Astrocyte of the spinal cord (primary cell): ENCODE data around the gene HTR7.

Source experiments
- DNase-seq: peaks from one replicate; pipeline ENCODE4 v3.0.0; 2011; ENCODE audit warnings: low read depth, low spot score
- H3K4me3 ChIP-seq: 2 replicates; pipeline ENCODE4 v1.5.1; 2011; ENCODE audit warnings: low read depth, mild to moderate bottlenecking, low read length, moderate library complexity
- in situ Hi-C: cut with HindIII; loops from 2 replicates; pipeline ENCODE4 v1.10.0; 2017; ENCODE audit warnings: low sequenced_read_pairs
- TF ChIP-seq, protein P1 (sequence below): IDR thresholded peaks from 2 replicates; pipeline ENCODE4 v1.5.1; 2012; ENCODE audit warnings: low read depth, mild to moderate bottlenecking, low read length, inconsistent platforms

Gene HTR7

DNA sequence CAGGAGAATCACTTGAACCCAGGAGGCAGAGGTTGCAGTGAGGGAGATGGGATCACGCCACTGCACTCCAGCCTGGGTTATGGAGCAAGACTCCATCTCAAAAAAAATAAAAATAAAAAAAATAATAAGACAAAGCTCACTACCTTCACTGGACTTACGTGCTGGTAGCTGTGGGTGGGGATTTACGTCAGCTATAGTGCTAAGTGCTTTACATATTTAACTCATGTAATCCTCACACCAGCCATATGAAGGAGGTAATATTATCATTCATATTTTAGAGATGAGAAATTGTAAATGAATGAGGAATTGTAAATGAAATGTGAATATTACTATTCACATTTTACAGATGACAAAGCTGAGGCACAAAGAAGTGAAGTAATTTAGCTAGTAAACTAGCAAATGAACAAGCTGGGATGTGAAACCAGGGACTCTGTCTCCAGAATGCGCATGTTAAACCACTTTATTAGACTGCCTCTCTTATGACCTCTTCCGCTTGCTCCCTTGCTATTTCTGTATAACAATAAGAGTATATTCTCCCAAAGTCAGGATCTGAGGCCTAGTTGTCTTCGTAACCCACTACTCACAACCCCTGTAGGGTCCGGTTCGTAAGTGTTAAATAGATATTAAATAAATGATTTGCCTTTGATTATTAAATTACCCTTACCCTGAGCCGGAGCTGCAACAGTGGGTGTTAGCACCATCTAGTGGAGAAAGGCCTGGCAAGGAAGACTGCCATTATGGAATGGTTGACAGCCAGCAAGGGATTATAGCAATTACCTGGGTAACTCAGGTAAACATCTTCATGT, 70.2 kb downstream of the HTR7 start:
- peak; percentile 37 for DNase-seq
- no peak overlapping the region for H3K4me3 ChIP-seq
- TF ChIP-seq, protein P1, sequence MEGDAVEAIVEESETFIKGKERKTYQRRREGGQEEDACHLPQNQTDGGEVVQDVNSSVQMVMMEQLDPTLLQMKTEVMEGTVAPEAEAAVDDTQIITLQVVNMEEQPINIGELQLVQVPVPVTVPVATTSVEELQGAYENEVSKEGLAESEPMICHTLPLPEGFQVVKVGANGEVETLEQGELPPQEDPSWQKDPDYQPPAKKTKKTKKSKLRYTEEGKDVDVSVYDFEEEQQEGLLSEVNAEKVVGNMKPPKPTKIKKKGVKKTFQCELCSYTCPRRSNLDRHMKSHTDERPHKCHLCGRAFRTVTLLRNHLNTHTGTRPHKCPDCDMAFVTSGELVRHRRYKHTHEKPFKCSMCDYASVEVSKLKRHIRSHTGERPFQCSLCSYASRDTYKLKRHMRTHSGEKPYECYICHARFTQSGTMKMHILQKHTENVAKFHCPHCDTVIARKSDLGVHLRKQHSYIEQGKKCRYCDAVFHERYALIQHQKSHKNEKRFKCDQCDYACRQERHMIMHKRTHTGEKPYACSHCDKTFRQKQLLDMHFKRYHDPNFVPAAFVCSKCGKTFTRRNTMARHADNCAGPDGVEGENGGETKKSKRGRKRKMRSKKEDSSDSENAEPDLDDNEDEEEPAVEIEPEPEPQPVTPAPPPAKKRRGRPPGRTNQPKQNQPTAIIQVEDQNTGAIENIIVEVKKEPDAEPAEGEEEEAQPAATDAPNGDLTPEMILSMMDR, result peak; percentile 95
- in situ Hi-C loops, result no loop called here

DNA sequence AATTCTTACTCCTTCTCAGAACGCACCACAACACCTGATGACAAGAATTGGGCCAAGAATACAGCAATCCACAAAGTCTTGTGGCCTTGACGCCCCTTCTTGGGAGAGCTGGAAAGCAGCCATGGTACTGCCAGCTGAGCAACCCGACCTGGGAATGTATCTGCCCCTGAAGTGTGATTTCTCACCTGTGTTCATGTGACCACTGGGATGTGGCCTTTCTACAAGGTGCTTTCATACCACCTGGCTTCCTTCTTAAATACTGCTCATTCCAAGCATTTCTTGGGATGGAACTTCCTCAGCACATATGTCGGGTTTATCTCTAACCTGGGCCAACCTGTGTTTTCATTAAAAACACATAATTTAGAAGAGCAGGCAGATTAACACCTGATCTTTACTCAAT, 72.1 kb downstream of the HTR7 start:
- in situ Hi-C loops, result no loop called here
- DNase-seq, result no peak

DNA sequence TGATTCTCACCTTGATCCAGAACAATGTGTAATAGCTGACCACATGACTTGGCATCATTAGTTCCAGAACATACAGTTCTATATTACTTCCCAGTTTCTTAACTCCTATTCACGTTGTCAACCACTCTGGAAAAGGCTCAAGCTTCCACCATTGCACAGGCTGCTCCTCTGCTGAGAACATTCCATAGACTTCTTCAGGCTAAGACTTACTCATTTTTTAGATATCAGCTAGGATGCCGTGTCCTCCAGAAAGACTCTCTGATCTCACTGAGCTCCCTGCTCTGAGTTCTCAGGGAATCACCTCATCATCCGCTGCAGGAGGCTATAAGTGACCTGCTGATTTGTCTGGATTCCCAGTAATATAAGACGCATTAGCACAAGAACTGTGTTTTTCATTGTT, 73.1 kb downstream of the HTR7 start:
- in situ Hi-C loops, result no loop called here
- no peak overlapping the region for H3K4me3 ChIP-seq
- DNase-seq, result no peak
- TF ChIP-seq, protein P1, result no peak

More for the DNA sequence above, 72.1 kb downstream of the HTR7 start:
- TF ChIP-seq, protein P1, result no peak
- no peak overlapping the region for H3K4me3 ChIP-seq

DNA sequence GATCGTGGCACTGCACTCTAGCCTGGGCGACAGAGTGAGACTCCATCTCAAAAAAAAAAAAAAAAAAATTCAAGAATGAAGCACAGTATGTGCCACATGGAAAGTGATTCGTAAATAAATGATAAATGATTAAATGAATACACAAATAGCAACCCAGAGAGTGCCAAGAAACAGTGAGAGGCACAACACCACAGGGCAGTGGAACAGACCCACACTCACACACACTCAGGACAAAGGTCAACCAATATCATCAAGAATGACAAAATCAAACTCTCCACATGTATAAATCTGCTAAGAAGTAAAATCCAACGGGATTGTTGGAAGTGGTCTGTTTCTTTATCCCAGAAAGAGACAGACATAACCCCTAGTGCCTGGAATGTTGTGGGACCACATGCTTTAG, 77.4 kb downstream of the HTR7 start:
- TF ChIP-seq, protein P1, result no peak
- in situ Hi-C loops, result no loop called here
- no peak overlapping the region for H3K4me3 ChIP-seq
- DNase-seq, result no peak

DNA sequence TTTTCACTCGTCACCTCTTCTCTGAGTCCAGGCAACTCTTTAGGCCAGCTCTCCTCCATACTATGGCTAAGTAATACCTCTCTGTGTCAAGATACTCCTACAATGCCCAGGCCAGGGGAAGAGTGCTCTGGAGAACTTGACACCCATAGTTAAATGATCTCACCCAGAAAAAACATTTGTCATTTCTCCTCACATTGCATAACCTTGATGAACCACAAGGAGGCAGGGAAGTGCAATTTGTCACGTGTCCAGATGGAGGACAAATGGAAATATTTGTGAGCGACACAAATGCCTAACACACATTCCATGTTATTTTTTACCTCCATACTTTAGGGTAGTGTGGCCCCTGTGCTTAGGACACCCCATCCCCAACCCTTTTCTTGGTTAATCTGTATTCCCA, 78.3 kb downstream of the HTR7 start:
- TF ChIP-seq, protein P1, result peak; percentile 31
- no peak for DNase-seq
- H3K4me3 ChIP-seq, result no peak overlapping the region
- in situ Hi-C loops, result no loop called here

DNA sequence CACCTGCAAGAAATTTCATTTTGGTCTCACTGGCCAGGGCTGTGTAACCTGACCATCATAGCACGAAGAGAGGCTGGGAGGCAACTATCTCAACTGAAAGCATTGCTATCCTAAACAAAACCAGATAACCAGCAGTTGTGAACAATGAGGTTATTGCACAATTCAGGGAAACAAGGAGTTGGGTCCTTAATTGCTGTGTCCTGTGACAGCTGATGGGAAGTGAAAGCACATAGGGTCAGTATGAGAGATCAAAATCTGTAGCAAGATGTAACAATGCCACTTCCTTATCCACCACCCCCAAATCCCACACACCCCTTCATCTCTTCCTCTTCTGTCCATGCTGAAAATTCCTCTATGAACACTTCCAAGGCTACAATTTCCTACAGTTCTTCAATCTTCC, 80.2 kb downstream of the HTR7 start:
- TF ChIP-seq, protein P1, result no peak
- no peak overlapping the region for H3K4me3 ChIP-seq
- DNase-seq, result no peak
- in situ Hi-C loops, result no loop called here
